ENCODE data around the gene KLF13.

Gene KLF13

GRCh38 chr15:31333820-31334219 lies 7.2 kb downstream of the KLF13 start:
- no peak for DNase-seq

DNA sequence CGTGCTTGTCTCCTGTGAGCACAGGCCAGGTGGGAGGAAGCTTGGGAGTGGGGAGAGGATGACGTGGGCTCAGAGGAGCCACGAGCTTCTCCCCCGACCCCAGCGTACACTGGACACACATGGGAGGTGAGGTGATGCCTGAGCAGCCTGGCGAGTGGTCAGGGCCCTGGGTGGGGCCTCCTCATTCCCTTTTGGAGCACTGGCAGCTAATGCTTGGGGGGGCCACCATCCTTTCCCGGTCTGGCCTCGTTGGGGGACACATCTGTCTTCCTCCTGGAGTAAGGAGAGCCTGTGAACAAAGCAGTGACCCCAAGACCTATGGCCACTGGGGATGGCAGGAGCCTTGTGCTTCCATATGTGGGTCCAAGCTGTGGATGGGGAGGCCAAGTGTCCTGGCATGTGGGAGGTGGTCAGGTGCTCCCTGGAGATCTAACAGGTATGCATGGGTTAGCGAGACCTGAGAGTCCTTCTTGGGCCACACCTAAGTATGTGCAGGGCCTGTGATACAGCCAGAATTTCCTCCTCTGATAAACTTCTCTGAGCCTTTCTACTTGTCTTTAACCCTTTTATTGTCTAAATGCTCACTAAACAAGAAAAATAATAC lies 9.5 kb downstream of the KLF13 start:
- no peak for DNase-seq

DNA sequence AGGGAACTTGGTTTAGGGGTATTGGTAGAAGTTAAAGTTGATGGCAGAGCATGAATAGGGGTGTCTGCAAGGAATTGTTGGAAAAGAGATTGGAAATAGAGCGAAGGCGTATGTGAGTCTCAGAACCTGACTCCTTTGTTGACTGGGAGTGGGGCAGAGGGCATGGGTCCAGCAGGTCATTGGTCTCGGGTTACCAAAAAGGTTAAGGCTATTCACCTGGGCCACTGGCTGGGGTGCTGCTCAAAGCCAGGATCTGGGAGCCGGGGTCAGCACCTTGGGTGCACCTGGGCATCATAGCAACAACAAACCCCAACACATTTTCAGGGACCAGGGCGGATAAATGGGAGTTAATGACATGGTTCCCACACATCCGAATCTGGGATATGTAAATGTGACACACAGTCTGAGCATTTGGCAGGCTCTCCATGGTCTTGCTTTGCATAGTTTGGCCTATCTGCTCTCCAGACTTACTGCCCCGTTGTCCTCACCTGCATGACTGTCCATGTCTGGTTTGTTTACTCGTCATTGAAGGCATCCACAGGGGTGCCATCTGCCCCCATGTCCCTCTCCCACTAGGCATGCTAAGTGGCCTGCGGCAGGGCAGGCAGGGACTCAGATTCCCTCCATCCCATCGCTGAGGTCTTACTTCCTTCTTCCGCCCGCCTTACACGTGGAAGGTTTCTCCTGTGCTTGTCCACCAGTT lies 10.1 kb downstream of the KLF13 start:
- no peak for DNase-seq

- DNase-seq = no peak
Measured at GRCh38 chr15:31337352-31338031, 10.9 kb downstream of the KLF13 start.

DNA sequence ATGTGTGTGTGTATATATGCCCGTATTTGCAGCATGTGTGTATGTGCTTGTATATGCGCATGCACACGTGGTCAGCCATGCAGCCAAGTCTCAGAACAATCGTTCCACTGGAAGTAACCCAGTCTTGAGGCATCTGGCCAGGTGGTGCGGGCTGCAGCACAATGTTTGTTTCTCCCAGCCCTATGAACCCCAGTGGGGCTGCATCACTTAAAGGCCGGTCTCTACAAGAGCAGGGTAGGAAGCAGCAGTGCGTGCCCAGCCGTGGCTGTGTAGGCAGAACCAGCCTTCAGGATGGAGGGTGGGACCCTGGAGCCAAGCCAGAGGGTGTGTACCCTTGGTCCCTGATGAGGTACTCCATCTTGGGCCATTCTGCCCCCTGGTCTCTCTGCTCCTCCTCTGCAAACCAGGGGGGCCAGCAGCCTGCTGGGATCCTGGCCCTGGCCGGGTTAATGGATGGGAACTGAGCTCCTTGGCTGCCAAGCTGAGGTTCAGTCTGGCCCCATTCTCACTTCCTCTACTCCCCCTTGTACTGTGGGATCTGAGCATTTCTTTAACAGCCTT lies 11.8 kb downstream of the KLF13 start:
- DNase-seq = no peak

GRCh38 chr15:31338879-31339557 lies 12.4 kb downstream of the KLF13 start:
- peak; percentile 59 for DNase-seq

GRCh38 chr15:31339558-31339895 lies 12.9 kb downstream of the KLF13 start:
- no peak for DNase-seq

DNA sequence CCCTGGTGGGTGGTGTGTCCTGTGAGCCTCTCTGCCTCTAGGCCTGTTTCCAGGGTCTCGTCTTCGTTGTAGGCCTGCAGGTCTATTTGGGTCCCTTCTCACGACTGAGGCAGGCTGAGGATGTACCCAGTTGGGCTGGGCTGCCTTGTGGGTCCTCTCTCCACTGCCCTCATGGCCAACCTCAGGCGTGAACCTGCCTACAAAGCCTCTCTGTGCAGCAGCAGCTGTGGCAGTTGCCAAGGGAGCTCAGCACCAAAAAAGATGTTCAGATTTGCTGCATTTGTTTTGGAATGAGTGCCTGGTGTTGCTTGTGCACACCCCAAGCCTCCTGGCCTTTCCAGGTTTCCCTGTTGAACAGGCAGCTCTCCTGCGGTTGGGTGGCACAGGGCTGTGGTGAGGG lies 13.4 kb downstream of the KLF13 start:
- no peak for DNase-seq

DNA sequence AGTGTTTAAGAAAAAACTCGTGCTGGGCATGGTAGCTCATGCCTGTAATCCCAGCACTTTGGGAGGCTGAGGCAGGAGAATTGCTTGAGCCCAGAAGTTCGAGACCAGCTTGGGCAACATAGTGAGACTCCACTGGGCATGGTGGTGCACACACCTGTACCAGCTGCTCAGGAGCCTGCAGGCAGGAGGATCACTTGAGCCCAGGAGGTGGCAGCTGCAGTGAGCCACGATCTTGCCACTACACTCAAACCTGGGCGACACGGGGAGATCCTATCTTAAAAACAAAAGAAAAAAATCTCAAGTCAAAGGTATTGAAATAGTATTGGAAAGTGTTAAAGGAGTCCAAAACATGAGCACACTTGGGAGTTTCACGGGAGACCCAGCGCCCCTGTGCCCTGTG lies 14.0 kb downstream of the KLF13 start:
- no peak for DNase-seq

DNA sequence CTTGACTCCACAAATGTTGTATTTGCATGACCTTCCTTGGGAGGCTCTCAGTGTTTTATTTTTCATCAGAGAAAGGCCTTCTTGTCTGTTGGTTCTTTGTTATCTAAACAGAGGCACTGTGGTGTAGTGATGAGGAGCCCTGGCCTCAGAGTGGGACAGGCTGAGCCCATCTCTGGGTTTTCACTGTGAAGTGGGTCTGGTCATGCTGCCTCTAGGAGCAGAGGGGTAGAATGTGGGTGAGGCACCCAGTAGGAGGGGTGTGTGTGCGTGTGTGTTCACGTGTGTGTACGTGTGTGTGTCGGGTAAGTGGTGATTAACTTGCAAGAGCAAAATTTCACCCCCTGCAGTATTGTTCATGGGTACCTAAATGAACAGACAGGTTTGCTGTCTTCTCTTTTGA lies 14.4 kb downstream of the KLF13 start:
- DNase-seq = no peak

- DNase-seq = no peak
Measured at GRCh38 chr15:31341496-31342195, 15.0 kb downstream of the KLF13 start.

DNA sequence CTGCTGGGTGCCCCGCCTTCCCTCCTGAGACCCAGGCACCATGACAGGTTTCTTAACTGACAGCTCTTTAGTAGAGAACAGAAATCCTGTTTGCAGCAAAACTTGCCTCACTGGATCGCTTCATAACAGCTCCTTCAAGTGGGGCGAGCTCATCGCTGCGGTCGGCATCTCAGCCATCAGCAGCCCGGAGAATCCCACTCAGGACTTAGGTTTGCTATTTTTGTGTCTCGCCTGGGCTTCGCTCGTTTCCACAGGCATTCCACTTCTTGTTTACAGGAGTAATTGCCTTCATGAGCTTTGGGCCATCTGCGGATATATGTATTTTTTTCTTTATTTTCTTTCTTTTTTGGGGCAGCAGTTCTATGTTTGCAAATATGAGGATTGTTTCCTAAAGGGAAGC lies 15.7 kb downstream of the KLF13 start:
- no peak for DNase-seq

DNA sequence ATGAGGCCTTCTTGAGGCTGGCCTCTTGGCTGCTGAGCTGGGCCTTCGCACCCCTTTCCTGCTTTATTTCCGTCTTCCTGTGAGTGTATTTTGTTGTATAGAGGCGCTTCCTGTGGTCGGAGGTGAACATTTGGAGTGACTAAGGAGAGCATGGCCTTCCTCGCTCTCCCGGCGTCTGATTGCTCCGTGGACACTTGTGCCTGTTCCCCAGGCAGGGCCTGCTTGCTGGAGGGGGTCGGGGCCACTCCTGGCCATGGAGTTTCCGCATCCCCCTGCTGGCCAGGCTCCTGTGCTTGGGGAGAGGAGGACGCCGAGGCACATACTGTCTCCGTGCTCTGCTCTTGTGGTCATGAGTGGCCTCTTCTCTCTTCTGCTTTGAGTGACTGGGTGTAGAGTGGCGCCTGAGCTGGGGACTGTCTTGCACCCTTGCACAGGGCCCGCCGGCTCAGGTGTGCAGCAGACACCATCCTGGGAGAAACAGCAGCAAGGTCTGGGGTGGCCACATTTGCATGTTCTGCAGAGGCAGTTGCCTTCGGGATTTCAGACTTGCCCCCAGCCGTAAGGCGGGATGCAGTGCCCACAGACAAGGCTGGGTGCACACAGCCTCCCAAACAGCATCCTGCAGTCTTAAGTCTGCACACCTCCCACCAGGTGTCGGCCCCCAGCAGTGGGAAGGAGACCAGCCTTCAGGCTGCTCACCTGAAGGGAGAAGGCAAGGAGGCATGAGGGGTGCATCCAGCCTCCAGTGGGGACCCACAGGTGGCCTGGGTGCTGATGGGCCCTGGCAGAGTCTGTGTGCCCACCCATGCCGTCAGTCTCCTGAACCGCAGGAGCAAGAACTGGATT lies 16.4 kb downstream of the KLF13 start:
- DNase-seq = no peak

DNA sequence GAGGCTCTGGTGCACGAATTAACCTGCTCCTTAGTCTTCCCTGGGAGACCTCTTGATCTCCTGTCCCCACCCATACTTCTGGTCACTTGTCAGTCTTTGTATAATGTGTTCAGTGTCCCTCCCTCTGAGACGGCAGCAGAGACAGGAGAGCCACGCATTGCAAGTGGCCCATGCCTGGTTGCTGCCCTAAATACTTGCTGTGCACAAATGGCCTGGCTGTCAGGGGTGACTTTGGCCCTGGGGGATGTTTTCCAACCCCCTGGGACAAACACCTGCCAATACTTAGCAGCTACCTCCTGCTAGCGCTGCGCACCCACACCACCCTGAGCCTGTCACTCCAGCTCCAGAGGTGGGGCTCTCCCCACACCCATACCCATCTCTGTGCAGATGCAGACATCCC lies 17.2 kb downstream of the KLF13 start:
- no peak for DNase-seq

DNA sequence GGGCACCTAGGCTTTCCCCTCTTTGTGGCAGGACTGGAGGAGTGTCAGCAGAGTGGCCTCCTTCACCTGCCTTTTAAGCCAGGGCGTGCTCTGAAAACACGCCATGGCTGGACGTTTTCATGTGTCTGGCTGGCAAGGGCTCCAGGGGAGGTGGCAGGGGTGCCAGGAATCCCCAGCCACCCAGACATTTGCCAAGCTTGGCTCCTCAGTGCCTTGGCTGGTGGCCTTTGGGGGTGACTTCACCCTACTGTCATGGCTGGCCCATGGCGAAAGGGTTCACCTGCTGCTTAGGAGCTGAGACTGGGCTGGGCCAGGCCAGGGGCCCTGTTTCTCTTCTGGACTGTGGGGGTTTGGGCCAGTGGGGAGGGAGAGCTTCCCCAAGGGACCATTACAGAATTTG lies 17.6 kb downstream of the KLF13 start:
- DNase-seq = no peak

GRCh38 chr15:31344823-31345605 lies 18.4 kb downstream of the KLF13 start:
- no peak for DNase-seq

DNA sequence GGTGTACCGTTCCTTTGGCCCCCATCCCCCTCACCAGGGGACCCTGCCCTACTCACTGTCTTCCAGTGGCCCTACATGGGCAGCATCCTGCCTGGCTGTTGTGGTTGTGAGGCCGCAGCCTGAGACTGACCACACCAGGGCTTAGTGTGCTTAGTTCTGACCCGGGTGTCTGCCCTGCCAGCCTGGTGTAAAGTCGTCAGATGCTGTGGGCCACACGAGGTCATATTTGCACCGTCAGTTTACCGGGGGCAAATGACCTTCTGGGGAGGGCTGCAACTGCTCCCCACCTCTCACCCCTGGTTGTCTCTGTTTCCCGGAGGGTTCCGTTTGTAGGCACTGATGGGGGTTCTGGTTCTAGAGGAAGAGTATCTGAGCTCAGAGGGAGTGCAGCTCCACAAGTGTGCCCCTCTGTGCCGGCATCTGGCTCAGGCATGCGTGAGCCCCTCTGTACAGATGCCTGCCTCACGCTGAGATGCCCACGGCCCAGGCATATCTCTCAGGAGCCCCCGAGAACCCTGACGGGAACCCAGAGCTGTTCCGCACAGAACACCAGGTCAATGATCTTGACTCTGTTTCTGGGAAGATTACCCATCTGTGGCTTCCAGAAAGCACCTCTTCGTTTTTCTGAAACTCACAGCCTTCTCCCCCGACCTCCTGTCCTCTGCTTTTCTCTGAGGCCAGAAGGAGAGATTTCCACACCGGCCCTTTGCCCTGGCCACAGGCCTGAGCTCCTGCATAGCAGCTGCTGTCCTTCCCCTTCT lies 19.2 kb downstream of the KLF13 start:
- DNase-seq = no peak

- no peak for DNase-seq
Measured at GRCh38 chr15:31346367-31347066, 19.9 kb downstream of the KLF13 start.

DNA sequence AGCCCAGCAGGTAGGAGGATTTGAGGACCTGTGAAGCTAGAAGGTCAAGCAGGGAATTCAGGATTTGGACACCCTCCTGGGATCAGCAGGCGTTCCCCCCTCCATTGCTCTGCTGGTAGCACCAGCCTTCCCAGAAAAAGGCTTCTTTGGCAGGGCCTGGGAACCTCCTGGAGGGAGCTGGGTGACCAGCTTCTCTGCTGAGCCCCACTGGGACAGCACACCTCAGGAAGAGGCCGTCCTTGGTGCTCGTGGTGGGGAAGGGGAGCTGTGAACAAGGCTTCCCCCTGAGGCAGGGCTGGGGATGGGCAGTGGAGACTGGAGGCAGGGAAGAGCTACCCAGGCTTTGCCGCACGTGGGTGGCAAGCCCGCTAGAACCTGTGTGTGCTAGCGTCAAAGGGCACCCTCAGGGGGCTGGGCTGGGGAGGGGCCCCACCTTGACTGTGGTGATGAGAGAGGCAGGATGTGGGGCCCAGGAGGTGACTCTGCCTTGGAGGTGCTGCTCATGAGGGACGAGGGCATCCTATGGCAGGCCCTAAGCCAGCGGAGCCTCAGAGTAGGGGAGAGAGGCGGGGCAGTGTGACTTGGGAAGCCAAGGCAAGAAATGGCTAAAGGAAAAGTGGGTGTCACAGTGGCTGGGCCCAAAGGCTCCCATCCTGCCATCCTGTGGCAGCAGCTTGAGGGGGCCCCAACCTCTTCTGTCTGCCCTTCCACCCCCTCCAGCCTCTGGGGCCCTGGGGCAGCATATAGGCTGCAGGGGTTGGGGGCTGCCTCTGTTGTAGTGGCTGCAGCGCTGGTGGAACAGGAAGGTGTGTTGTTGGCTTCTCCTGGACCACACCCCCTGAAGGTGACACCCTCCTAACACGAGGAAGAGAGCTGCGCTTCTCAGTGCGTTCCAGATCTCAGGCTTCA lies 20.7 kb downstream of the KLF13 start:
- DNase-seq = no peak

Measured in DMS79 (cell line).